H9 (cell line): ENCODE data around the gene ZNF860. TPM values are rescaled to one million over a fixed set of nuclear protein-coding genes. Genes with fewer than 3 reads are reported as not detected.

ENCODE experiments used
- DNase-seq: peaks from one replicate; pipeline ENCODE4 v3.0.0-alpha.2; 2017
- H2AFZ ChIP-seq: one replicate; pipeline ENCODE4 v1.6.1; 2013; ENCODE audit warnings: mild to moderate bottlenecking, low read length, control low read depth, moderate library complexity
- H2AK5ac ChIP-seq: 2 replicates; pipeline ENCODE4 v1.6.1; 2013; ENCODE audit warnings: low read length, control low read depth, mixed read lengths; ENCODE audit not compliant: insufficient read length
- H2BK120ac ChIP-seq: one replicate; pipeline ENCODE4 v1.6.1; 2013; ENCODE audit warnings: low read depth, mild to moderate bottlenecking, low read length, control low read depth, inconsistent platforms; ENCODE audit not compliant: poor library complexity, severe bottlenecking
- H2BK12ac ChIP-seq: 2 replicates; pipeline ENCODE4 v1.6.1; 2013; ENCODE audit warnings: low read length, control low read depth, mixed read lengths, low read depth; ENCODE audit not compliant: insufficient read length
- H2BK15ac ChIP-seq: 2 replicates; pipeline ENCODE4 v1.6.1; 2013; ENCODE audit warnings: low read depth, low read length, control low read depth
- H2BK20ac ChIP-seq: one replicate; pipeline ENCODE4 v1.6.1; 2013; ENCODE audit warnings: low read depth, mild to moderate bottlenecking, low read length, control low read depth, inconsistent platforms; ENCODE audit not compliant: poor library complexity, severe bottlenecking
- H2BK5ac ChIP-seq: 2 replicates; pipeline ENCODE4 v1.6.1; 2013; ENCODE audit warnings: low read length, control low read depth, mixed read lengths; ENCODE audit not compliant: insufficient read length
- H3K14ac ChIP-seq: 2 replicates; pipeline ENCODE4 v1.6.1; 2013; ENCODE audit warnings: low read length, control low read depth; ENCODE audit not compliant: insufficient read depth
- H3K18ac ChIP-seq: 2 replicates; pipeline ENCODE4 v1.6.1; 2013; ENCODE audit warnings: low read depth, mild to moderate bottlenecking, mixed read lengths, low read length, control low read depth; ENCODE audit not compliant: insufficient read length
- H3K23ac ChIP-seq: 2 replicates; pipeline ENCODE4 v1.6.1; 2013; ENCODE audit warnings: low read length, control low read depth, mixed read lengths, low read depth; ENCODE audit not compliant: insufficient read length
- H3K23me2 ChIP-seq: 2 replicates; pipeline ENCODE4 v1.6.1; 2013; ENCODE audit warnings: low read depth, mild to moderate bottlenecking, mixed read lengths, low read length, control low read depth; ENCODE audit not compliant: insufficient read length, poor library complexity, severe bottlenecking
- H3K27ac ChIP-seq: 2 replicates; pipeline ENCODE4 v1.5.1; 2013; ENCODE audit warnings: low read length, control low read depth, mixed read lengths, low read depth; ENCODE audit not compliant: insufficient read length
- H3K27me3 ChIP-seq: 2 replicates; pipeline ENCODE4 v1.6.1; 2013; ENCODE audit warnings: low read length, control low read depth, inconsistent platforms; ENCODE audit not compliant: insufficient read depth
- H3K4ac ChIP-seq: 2 replicates; pipeline ENCODE4 v1.6.1; 2013; ENCODE audit warnings: low read depth, mild to moderate bottlenecking, control low read depth, inconsistent platforms, low read length, moderate library complexity
- H3K4me1 ChIP-seq: 2 replicates; pipeline ENCODE4 v1.6.1; 2013; ENCODE audit warnings: low read length, control low read depth, inconsistent platforms; ENCODE audit not compliant: insufficient read depth
- H3K4me2 ChIP-seq: 2 replicates; pipeline ENCODE4 v1.6.1; 2013; ENCODE audit warnings: low read length, control low read depth, mixed read lengths; ENCODE audit not compliant: insufficient read length, insufficient read depth
- H3K56ac ChIP-seq: 2 replicates; pipeline ENCODE4 v1.6.1; 2013; ENCODE audit warnings: low read depth, mild to moderate bottlenecking, mixed read lengths, low read length, control low read depth; ENCODE audit not compliant: insufficient read length
- H3K79me1 ChIP-seq: 2 replicates; pipeline ENCODE4 v1.6.1; 2013; ENCODE audit warnings: low read depth, mild to moderate bottlenecking, moderate library complexity, low read length, control low read depth, inconsistent platforms; ENCODE audit not compliant: insufficient read depth, poor library complexity, severe bottlenecking
- H3K79me2 ChIP-seq: 2 replicates; pipeline ENCODE4 v1.6.1; 2013; ENCODE audit warnings: low read length, control low read depth, inconsistent platforms; ENCODE audit not compliant: insufficient read depth
- H3K9ac ChIP-seq: 2 replicates; pipeline ENCODE4 v1.6.1; 2013; ENCODE audit warnings: low read length, control low read depth, mixed read lengths; ENCODE audit not compliant: insufficient read length; ENCODE audit errors: extremely low read depth
- H3K9me3 ChIP-seq: one replicate; pipeline ENCODE4 v1.6.1; 2013; ENCODE audit warnings: low read depth, low read length, inconsistent platforms; ENCODE audit not compliant: control insufficient read depth
- H3T11ph ChIP-seq: one replicate; pipeline ENCODE4 v1.6.1; 2013; ENCODE audit warnings: mild to moderate bottlenecking, low read length, control low read depth, inconsistent platforms
- H4K20me1 ChIP-seq: one replicate; pipeline ENCODE4 v1.6.1; 2013; ENCODE audit not compliant: control insufficient read depth, insufficient read length, insufficient read depth
- H4K5ac ChIP-seq: 2 replicates; pipeline ENCODE4 v1.6.1; 2013; ENCODE audit warnings: low read depth, mild to moderate bottlenecking, mixed read lengths, low read length, control low read depth; ENCODE audit not compliant: insufficient read length
- H4K8ac ChIP-seq: replicated peaks from 2 replicates; pipeline ENCODE4 v1.6.1; 2013; ENCODE audit warnings: low read length, control low read depth, mixed read lengths, low read depth; ENCODE audit not compliant: insufficient read length
- H4K91ac ChIP-seq: 2 replicates; pipeline ENCODE4 v1.6.1; 2013; ENCODE audit warnings: low read depth, mild to moderate bottlenecking, moderate library complexity, mixed read lengths, low read length, control low read depth; ENCODE audit not compliant: insufficient read length
- H3K27ac Mint-ChIP-seq, 3 experiments: 2 replicates in 2 of 3; 3 replicates in 1 of 3; pipeline ENCODE4 v1.8.0; 2020 to 2021; ENCODE audit warnings: mixed read lengths in 3 of 3, mild to moderate bottlenecking in 1 of 3, moderate library complexity in 1 of 3
- H3K27me3 Mint-ChIP-seq: 2 replicates; pipeline ENCODE4 v1.8.0; 2021; ENCODE audit warnings: low read depth, mild to moderate bottlenecking, moderate library complexity, mixed read lengths
- H3K36me3 Mint-ChIP-seq, 3 experiments: 2 replicates in 2 of 3; 3 replicates in 1 of 3; pipeline ENCODE4 v1.8.0; 2020 to 2021; ENCODE audit warnings: low read depth in 3 of 3, mixed read lengths in 3 of 3; ENCODE audit not compliant: insufficient read depth in 1 of 3
- H3K4me1 Mint-ChIP-seq, 2 experiments: 2 replicates each; pipeline ENCODE4 v1.8.0; 2020; ENCODE audit warnings: mixed read lengths in 2 of 2
- H3K4me3 Mint-ChIP-seq, 2 experiments: 2 replicates in 1 of 2; 3 replicates in 1 of 2; pipeline ENCODE4 v1.8.0; 2020 to 2021; ENCODE audit warnings: mild to moderate bottlenecking in 2 of 2, mixed read lengths in 2 of 2, moderate library complexity in 1 of 2
- H3K9me3 Mint-ChIP-seq, 2 experiments: 2 replicates in 1 of 2; 3 replicates in 1 of 2; pipeline ENCODE4 v1.8.0; 2020; ENCODE audit warnings: mild to moderate bottlenecking in 2 of 2, mixed read lengths in 2 of 2, moderate library complexity in 1 of 2
- WGBS: extraction: QIAGEN DNeasy Blood & Tissue Kit; methylation state at CpG from one replicate; pipeline ENCODE4 v1.1.7; 2013; ENCODE audit warnings: missing lambda C conversion rate, low lambda C conversion rate, mixed read lengths; ENCODE audit not compliant: insufficient read length; ENCODE audit errors: extremely low coverage; 5-methylcytosine and 5-hydroxymethylcytosine counted together
- total RNA-seq: library from RNA; stranded (reverse); gene quantifications from 2 replicates; pipeline ENCODE4 v1.2.1, GENCODE V29; 2021
- TF ChIP-seq, protein P1 (sequence below): fragments of 200-600 bp; sonication (generic); conservative IDR thresholded peaks from 3 replicates; pipeline ENCODE4 v1.8.0; 2021; ENCODE audit warnings: antibody characterized with exemption, mild to moderate bottlenecking

The ZNF860 gene
- total RNA-seq, 1 experiment from 2014 or later: 2.6 TPM

DNA sequence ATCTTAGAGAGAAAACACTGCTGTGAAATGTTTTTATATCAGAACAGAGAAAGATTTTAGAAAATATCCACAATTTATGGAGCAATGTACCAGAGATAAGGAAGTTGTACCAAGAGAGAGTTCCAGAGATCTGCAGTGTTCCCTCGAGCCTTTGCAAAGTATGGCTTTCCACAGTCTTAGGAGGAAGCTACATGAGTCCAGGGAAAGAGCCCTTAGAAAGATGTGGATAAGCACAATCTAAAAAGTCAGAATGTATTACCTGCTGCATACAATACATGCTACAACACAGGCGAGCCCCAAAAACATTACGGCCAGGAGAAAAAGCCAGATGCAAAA lies 56.4 kb downstream of the ZNF860 start:
- Histone ChIP-seq H2BK12ac (no peak overlapping the region), H4K8ac (no peak overlapping the region), H3K23ac (no peak overlapping the region), H3K79me2 (no peaks in the 10 kb centered on the region), H2AK5ac (no peak overlapping the region), H2BK5ac (no peak overlapping the region), H3K4me2 (no peak overlapping the region), H4K5ac (no peak overlapping the region), H3K4ac (no peak overlapping the region), H3K4me1 (no peaks in the 10 kb centered on the region), H2BK15ac (no peak overlapping the region), H3K27me3 (no peaks in the 10 kb centered on the region), H3T11ph (no peak overlapping the region), H3K9ac (no peak overlapping the region), H3K9me3 (peaks cover 8% of the 10 kb centered on the region), H3K18ac (no peak overlapping the region), H4K20me1 (no peaks in the 10 kb centered on the region), H3K14ac (no peak overlapping the region), H3K79me1 (no peaks in the 10 kb centered on the region), H2BK120ac (no peak overlapping the region), H2BK20ac (no peak overlapping the region), H3K56ac (no peak overlapping the region), H3K27ac (no peak overlapping the region), H3K23me2 (no peaks in the 10 kb centered on the region), H4K91ac (no peak overlapping the region), H2AFZ (peak overlapping the region; percentile 9)
- Mint-ChIP-seq H3K9me3 (peaks cover 12 to 14% of the 10 kb centered on the region in 2 experiments), H3K27ac (peak overlapping the region in 1 of 3 experiments; percentile 56; a peak in 1 of 7 replicates), H3K4me3 (no peak overlapping the region), H3K4me1 (peaks cover 6 to 7% of the 10 kb centered on the region in 2 experiments), H3K36me3 (peaks cover 6 to 13% (median 12%) of the 10 kb centered on the region in 3 experiments), H3K27me3 (peaks cover 1% of the 10 kb centered on the region; the same call in 1 of the 2 replicates)
- WGBS: no CpG with 5 or more reads among the region's 3 CpGs
- TF ChIP-seq, protein P1, sequence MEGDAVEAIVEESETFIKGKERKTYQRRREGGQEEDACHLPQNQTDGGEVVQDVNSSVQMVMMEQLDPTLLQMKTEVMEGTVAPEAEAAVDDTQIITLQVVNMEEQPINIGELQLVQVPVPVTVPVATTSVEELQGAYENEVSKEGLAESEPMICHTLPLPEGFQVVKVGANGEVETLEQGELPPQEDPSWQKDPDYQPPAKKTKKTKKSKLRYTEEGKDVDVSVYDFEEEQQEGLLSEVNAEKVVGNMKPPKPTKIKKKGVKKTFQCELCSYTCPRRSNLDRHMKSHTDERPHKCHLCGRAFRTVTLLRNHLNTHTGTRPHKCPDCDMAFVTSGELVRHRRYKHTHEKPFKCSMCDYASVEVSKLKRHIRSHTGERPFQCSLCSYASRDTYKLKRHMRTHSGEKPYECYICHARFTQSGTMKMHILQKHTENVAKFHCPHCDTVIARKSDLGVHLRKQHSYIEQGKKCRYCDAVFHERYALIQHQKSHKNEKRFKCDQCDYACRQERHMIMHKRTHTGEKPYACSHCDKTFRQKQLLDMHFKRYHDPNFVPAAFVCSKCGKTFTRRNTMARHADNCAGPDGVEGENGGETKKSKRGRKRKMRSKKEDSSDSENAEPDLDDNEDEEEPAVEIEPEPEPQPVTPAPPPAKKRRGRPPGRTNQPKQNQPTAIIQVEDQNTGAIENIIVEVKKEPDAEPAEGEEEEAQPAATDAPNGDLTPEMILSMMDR: no peak
- no peak for DNase-seq
